Activated CD8-positive, alpha-beta T cell treated with anti-CD3 and anti-CD28 coated beads for 36 hours (primary cell): ENCODE results near the gene ZNF92. TPM values are rescaled to one million over a fixed set of nuclear protein-coding genes. Genes with fewer than 3 reads are reported as not detected.
"Not testable (repeated sequence)": the region's sequence is repeated elsewhere in the genome, so short reads cannot be mapped to it uniquely, and the experiment has no call there.

Experiments used
- ATAC-seq: fragments of 200-7000 bp; cut with Tn5 transposase; one replicate; pipeline ENCODE4 v1.10.0; 2021; ENCODE audit warnings: mild to moderate bottlenecking, moderate library complexity
- CTCF ChIA-PET: fragments of 350-600 bp; sonication (Branson Sonifier 250); formaldehyde crosslinking; loops from one replicate; lab custom pipeline; 2021; ENCODE audit warnings: antibody characterized with exemption; lab: Charles Lee
- POLR2A ChIA-PET: fragments of 350-600 bp; sonication (Branson Sonifier 250); formaldehyde crosslinking; loops from one replicate; lab custom pipeline; 2021; ENCODE audit warnings: antibody characterized with exemption; lab: Charles Lee
- DNase-seq: peaks from one replicate; pipeline ENCODE4 v3.0.0-alpha.2; 2020
- H3K27ac Mint-ChIP-seq: one replicate; pipeline ENCODE4 v1.8.0; 2021; ENCODE audit warnings: mild to moderate bottlenecking, mixed read lengths
- H3K27me3 Mint-ChIP-seq: one replicate; pipeline ENCODE4 v1.8.0; 2021; ENCODE audit warnings: mixed read lengths
- H3K36me3 Mint-ChIP-seq: one replicate; pipeline ENCODE4 v1.8.0; 2021; ENCODE audit warnings: low read depth, mixed read lengths
- H3K4me1 Mint-ChIP-seq: one replicate; pipeline ENCODE4 v1.8.0; 2021; ENCODE audit warnings: low read depth, mixed read lengths
- H3K4me3 Mint-ChIP-seq: one replicate; pipeline ENCODE4 v1.8.0; 2021; ENCODE audit warnings: mild to moderate bottlenecking, moderate library complexity, mixed read lengths
- H3K9me3 Mint-ChIP-seq: one replicate; pipeline ENCODE4 v1.8.0; 2021; ENCODE audit warnings: mixed read lengths
- intact Hi-C: fragments of 100-400 bp; cut with micrococcal nuclease; formaldehyde crosslinking; loops from one replicate; pipeline ENCODE4 v1.10.0; 2022
- total RNA-seq, 2 experiments: library from RNA; stranded (reverse); gene quantifications; one replicate each; pipeline ENCODE4 v1.2.3, GENCODE V29; 2021
- TF ChIP-seq, protein P1 (sequence below): fragments of 200-600 bp; IDR thresholded peaks from one replicate; pipeline ENCODE4 v1.8.0; 2022; ENCODE audit warnings: antibody characterized with exemption, mild to moderate bottlenecking

ZNF92 gene
- total RNA-seq, 2 experiments from 2014 or later = 13.7 to 13.8 TPM

DNA sequence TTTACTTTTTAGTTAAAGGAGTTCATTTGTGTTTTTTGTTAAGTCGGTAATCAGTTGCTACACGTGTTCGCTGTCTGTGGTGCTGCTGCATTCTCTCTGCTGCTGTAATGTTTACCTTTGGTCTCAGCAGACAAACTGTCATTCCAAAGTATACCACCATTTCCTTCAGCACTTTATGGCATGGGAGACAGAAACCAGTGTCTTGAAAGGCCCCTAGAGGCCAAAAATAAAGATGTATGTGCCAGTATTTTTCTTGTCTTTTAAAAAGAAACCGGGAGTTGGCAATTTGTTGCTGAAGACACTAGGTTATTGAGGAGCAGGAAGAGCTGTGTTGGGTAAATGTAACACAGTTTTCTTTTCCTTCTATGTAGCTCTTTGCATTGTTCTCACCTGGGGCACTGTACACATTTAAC is 24.1 kb downstream of the ZNF92 start:
- Mint-ChIP-seq H3K9me3 (peaks cover 39% of the 10 kb centered on the region), H3K27ac (no peak overlapping the region)

GRCh38 chr7:65398671-65399070 is 25.0 kb downstream of the ZNF92 start:
- ATAC-seq, intact Hi-C loops, H3K4me1 Mint-ChIP-seq, CTCF ChIA-PET, H3K27ac Mint-ChIP-seq, H3K4me3 Mint-ChIP-seq, POLR2A ChIA-PET, DNase-seq, H3K27me3 Mint-ChIP-seq: not testable (repeated sequence)
- peaks cover 37% of the 10 kb centered on the region for H3K9me3 Mint-ChIP-seq
- peaks cover 62% of the 10 kb centered on the region for H3K36me3 Mint-ChIP-seq

More for the DNA sequence above, 24.1 kb downstream of the ZNF92 start:
- CTCF ChIA-PET = no interaction called here
- no peak for ATAC-seq
- TF ChIP-seq, protein P1, sequence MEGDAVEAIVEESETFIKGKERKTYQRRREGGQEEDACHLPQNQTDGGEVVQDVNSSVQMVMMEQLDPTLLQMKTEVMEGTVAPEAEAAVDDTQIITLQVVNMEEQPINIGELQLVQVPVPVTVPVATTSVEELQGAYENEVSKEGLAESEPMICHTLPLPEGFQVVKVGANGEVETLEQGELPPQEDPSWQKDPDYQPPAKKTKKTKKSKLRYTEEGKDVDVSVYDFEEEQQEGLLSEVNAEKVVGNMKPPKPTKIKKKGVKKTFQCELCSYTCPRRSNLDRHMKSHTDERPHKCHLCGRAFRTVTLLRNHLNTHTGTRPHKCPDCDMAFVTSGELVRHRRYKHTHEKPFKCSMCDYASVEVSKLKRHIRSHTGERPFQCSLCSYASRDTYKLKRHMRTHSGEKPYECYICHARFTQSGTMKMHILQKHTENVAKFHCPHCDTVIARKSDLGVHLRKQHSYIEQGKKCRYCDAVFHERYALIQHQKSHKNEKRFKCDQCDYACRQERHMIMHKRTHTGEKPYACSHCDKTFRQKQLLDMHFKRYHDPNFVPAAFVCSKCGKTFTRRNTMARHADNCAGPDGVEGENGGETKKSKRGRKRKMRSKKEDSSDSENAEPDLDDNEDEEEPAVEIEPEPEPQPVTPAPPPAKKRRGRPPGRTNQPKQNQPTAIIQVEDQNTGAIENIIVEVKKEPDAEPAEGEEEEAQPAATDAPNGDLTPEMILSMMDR = no peak
- no peak overlapping the region for H3K4me3 Mint-ChIP-seq
- H3K36me3 Mint-ChIP-seq = peaks cover 68% of the 10 kb centered on the region
- peaks cover 6% of the 10 kb centered on the region for H3K4me1 Mint-ChIP-seq
- no peaks in the 10 kb centered on the region for H3K27me3 Mint-ChIP-seq
- DNase-seq = no peak
- intact Hi-C loops = no loop called here
- POLR2A ChIA-PET = no interaction called here

GRCh38 chr7:65399101-65399500 is 25.4 kb downstream of the ZNF92 start:
- intact Hi-C loops, H3K4me3 Mint-ChIP-seq, POLR2A ChIA-PET, CTCF ChIA-PET, H3K27ac Mint-ChIP-seq, H3K4me1 Mint-ChIP-seq, ATAC-seq, DNase-seq, H3K27me3 Mint-ChIP-seq: not testable (repeated sequence)
- peaks cover 40% of the 10 kb centered on the region for H3K9me3 Mint-ChIP-seq
- peaks cover 61% of the 10 kb centered on the region for H3K36me3 Mint-ChIP-seq

DNA sequence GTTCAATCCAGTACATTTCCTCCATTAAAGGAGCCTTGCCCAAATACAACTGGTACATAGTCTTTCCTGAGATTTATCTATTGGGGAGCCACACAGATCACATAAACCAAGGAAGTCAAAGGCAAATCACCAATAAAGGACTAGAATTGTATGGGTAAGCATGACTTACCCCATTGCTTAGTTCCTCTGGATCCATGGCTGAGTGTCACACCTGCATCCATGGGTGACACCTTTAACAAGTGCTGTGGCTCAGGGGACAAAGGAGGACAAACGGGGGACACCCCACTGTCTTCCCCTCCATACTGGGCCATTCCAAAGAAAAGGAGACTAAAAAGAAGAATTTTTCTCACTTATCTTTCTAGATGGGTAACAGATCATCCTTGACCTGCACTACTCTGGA is 30.4 kb downstream of the ZNF92 start:
- Mint-ChIP-seq H3K4me3 (no peak overlapping the region), H3K4me1 (no peaks in the 10 kb centered on the region), H3K27me3 (peaks cover 2% of the 10 kb centered on the region), H3K36me3 (peaks cover 23% of the 10 kb centered on the region), H3K27ac (no peak overlapping the region), H3K9me3 (peaks cover 48% of the 10 kb centered on the region)
- no peak for ATAC-seq
- ChIA-PET CTCF (no interaction called here), POLR2A (no interaction called here)
- intact Hi-C loops = no loop called here
- no peak for DNase-seq
- TF ChIP-seq, protein P1 = no peak

- H3K36me3 Mint-ChIP-seq, intact Hi-C loops, ATAC-seq, H3K4me1 Mint-ChIP-seq, CTCF ChIA-PET, DNase-seq, H3K27me3 Mint-ChIP-seq, H3K4me3 Mint-ChIP-seq, H3K27ac Mint-ChIP-seq, POLR2A ChIA-PET: not testable (repeated sequence)
- H3K9me3 Mint-ChIP-seq = peaks cover 35% of the 10 kb centered on the region
Measured at GRCh38 chr7:65406706-65407105, 33.1 kb downstream of the ZNF92 start.

DNA sequence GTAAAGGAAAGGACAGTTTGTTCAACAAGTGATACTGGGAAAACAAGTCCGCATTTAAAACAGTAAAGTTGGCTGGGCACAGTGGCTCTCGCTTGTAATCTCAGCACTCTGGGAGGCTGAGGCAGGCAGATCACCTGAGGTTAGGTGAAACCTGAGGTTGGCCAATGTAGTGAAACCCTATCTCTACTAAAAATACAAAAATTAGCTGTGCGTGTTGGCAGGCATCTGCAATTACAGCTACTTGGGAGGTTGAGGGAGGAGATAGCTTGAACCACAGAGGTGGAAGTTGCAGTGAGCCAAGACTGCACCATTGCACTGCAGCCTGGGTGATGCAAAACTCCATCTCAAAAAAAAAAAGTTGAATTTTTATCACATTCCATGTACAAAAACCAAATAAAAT is 35.7 kb downstream of the ZNF92 start:
- H3K27me3 Mint-ChIP-seq = peaks cover 2% of the 10 kb centered on the region
- ChIA-PET POLR2A (no interaction called here), CTCF (no interaction called here)
- TF ChIP-seq, protein P1 = no peak
- intact Hi-C loops = no loop called here
- no peaks in the 10 kb centered on the region for H3K4me1 Mint-ChIP-seq
- DNase-seq (no peak), ATAC-seq (no peak)
- peaks cover 28% of the 10 kb centered on the region for H3K9me3 Mint-ChIP-seq
- peaks cover 4% of the 10 kb centered on the region for H3K36me3 Mint-ChIP-seq
- H3K27ac Mint-ChIP-seq = no peak overlapping the region
- H3K4me3 Mint-ChIP-seq = no peak overlapping the region
